ENCODE measurements around the gene SGCD. TPM values are rescaled to one million over a fixed set of nuclear protein-coding genes. Genes with fewer than 3 reads are reported as not detected.
A peak's percentile ranks its signal among the peaks of the same experiment; 100 is the strongest.

SGCD gene
- total and polyA plus RNA-seq, 11 donors, result 17.4 to 150 (median 76.9) TPM

- Histone ChIP-seq H3K4me3 (peak overlapping the region in 1 of 12 donors; percentile 20), H3K9me3 (no peaks in the 10 kb centered on the region), H3K4me1 (peaks cover 0 to 55% (median 45%) of the 10 kb centered on the region in 12 donors), H3K27ac (peak overlapping the region in 11 of 12 donors; percentile 12 to 72 (median 57)), H3K36me3 (no peaks in the 10 kb centered on the region), H3K27me3 (no peaks in the 10 kb centered on the region)
- ATAC-seq (peak; percentile 84 to 92 (median 84)), DNase-seq (peak in 4 of 5 donors; percentile 47 to 71 (median 56))
- intact Hi-C loops (cut with DNase I), result loop anchor here in 2 of 10 donors (10.0 kb wide), 3 partner anchors 61 to 339 kb away; no protein-coding TSS in a partner anchor
- TF ChIP-seq POLR2A (IDR thresholded peaks at IDR 0.05), result no peak
- no peak for TF ChIP-seq CTCF (IDR thresholded peaks at IDR 0.05)
- WGBS, 4 donors, result 30 to 50% (median 43%) methylated on average over 4 of the region's 4 CpGs
Measured at GRCh38 chr5:156475182-156476157, 148.5 kb downstream of the SGCD start.

- Histone ChIP-seq H3K4me3 (peak overlapping the region in 1 of 12 donors; percentile 20), H3K4me1 (peaks cover 0 to 56% (median 45%) of the 10 kb centered on the region in 12 donors)
- ATAC-seq, result peak in 2 of 4 donors; percentile 1 to 4
Measured at GRCh38 chr5:156476158-156476551, 149.2 kb downstream of the SGCD start.

GRCh38 chr5:156476678-156477077 lies 149.7 kb downstream of the SGCD start:
- H3K9me3 ChIP-seq, result no peaks in the 10 kb centered on the region
- peaks cover 0 to 61% (median 46%) of the 10 kb centered on the region in 12 donors for H3K4me1 ChIP-seq
- intact Hi-C loops (cut with DNase I), result loop anchor here in 2 of 10 donors (10.0 kb wide), 3 partner anchors 62 to 338 kb away; no protein-coding TSS in a partner anchor
- H3K4me3 ChIP-seq, result no peak overlapping the region
- DNase-seq (no peak), ATAC-seq (no peak)
- peak overlapping the region in 8 of 12 donors; percentile 44 to 72 (median 58) for H3K27ac ChIP-seq
- WGBS, 4 donors, result 81 to 91% (median 86%) methylated on average over 2 of the region's 2 CpGs
- H3K36me3 ChIP-seq, result no peaks in the 10 kb centered on the region
- TF ChIP-seq POLR2A (IDR thresholded peaks at IDR 0.05) (no peak), CTCF (IDR thresholded peaks at IDR 0.05) (no peak)
- no peaks in the 10 kb centered on the region for H3K27me3 ChIP-seq

More at GRCh38 chr5:156476158-156476551, 149.2 kb downstream of the SGCD start:
- DNase-seq, result no peak
- 70 to 85% (median 80%) methylated on average over 3 of the region's 3 CpGs for WGBS, 4 donors
- intact Hi-C loops (cut with DNase I), result loop anchor here in 2 of 10 donors (10.0 kb wide), 3 partner anchors 61 to 339 kb away; no protein-coding TSS in a partner anchor
- Histone ChIP-seq H3K27ac (peak overlapping the region in 10 of 12 donors; percentile 39 to 72 (median 57)), H3K9me3 (no peaks in the 10 kb centered on the region), H3K27me3 (no peaks in the 10 kb centered on the region), H3K36me3 (no peaks in the 10 kb centered on the region)
- no peak for TF ChIP-seq POLR2A (IDR thresholded peaks at IDR 0.05)
- TF ChIP-seq CTCF (IDR thresholded peaks at IDR 0.05), result no peak

DNA sequence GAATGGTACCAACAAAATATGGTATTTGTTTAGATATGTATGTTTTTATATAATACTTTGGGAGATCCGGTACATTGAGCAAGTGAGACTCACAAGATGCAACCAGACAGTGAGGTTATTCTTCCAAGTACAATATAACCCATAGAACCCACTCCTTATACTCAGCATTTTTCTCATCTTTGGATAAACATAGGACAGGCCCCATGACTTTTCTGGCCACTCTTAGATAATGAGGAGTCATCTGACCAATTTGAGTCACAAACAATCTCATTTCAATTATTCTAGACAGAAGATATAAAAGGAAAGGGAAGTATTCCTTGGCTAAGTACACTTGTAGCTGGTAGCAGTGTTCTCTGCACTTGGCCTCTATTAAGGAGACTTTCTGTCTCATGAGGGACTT lies 150.2 kb downstream of the SGCD start:
- H3K4me3 ChIP-seq, result no peak overlapping the region
- peak overlapping the region in 4 of 12 donors; percentile 33 to 62 (median 53) for H3K27ac ChIP-seq
- peaks cover 0 to 65% (median 47%) of the 10 kb centered on the region in 12 donors for H3K4me1 ChIP-seq
- no peaks in the 10 kb centered on the region for H3K36me3 ChIP-seq
- no peaks in the 10 kb centered on the region for H3K27me3 ChIP-seq
- no peaks in the 10 kb centered on the region for H3K9me3 ChIP-seq
- DNase-seq (no peak), ATAC-seq (no peak)
- intact Hi-C loops (cut with DNase I), result loop anchor here in 2 of 10 donors (10.0 kb wide), 3 partner anchors 62 to 338 kb away; no protein-coding TSS in a partner anchor
- 71 to 85% (median 84%) methylated on average over 1 of the region's 1 CpG for WGBS, 4 donors
- TF ChIP-seq POLR2A (IDR thresholded peaks at IDR 0.05) (no peak), CTCF (IDR thresholded peaks at IDR 0.05) (no peak)

All from heart left ventricle (tissue), 16 donors.